ENCODE measurements around the gene PGA3.

DNA sequence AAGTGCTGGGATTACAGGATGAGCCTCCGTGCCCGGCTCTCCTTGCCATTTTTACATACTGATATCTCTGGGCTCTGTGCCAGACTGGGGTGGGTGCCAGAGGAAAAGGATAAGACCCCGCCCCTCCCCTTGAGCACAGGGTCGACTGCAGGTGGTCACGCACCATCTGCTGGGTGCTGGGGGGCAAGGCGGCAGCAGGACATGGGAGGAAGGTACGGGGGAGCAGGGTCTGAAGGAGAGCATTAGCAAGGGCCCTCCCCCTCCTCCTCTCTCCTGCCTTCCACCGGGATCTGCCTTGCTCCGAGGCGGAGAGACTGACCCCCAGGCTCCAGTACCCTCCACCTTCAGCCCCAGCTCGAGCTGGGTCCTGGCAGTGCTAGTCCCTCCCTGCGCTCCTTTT lies 9.7 kb upstream of the PGA3 start:
- TF ChIP-seq, protein P1, sequence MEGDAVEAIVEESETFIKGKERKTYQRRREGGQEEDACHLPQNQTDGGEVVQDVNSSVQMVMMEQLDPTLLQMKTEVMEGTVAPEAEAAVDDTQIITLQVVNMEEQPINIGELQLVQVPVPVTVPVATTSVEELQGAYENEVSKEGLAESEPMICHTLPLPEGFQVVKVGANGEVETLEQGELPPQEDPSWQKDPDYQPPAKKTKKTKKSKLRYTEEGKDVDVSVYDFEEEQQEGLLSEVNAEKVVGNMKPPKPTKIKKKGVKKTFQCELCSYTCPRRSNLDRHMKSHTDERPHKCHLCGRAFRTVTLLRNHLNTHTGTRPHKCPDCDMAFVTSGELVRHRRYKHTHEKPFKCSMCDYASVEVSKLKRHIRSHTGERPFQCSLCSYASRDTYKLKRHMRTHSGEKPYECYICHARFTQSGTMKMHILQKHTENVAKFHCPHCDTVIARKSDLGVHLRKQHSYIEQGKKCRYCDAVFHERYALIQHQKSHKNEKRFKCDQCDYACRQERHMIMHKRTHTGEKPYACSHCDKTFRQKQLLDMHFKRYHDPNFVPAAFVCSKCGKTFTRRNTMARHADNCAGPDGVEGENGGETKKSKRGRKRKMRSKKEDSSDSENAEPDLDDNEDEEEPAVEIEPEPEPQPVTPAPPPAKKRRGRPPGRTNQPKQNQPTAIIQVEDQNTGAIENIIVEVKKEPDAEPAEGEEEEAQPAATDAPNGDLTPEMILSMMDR (IDR thresholded peaks at IDR 0.05) = no peak
- no peak for TF ChIP-seq POLR2AphosphoS5 (IDR thresholded peaks at IDR 0.05)
